Natural killer cell (primary cell): Measurements from ENCODE around the gene ARHGEF6. TPM values are rescaled to one million over a fixed set of nuclear protein-coding genes. Genes with fewer than 3 reads are reported as not detected.

Source experiments
- ATAC-seq, 3 donors: fragments of 150-1000 bp in 2 of 3; fragments of 200-7000 bp in 1 of 3; cut with Tn5 transposase; 1 replicate in 1 of 3; 2 replicates in 2 of 3; pipeline ENCODE4 v1.10.0; 2021; ENCODE audit warnings: mild to moderate bottlenecking in 2 of 3, moderate library complexity in 2 of 3
- DNase-seq, 2 donors: peaks; one replicate each; pipeline versions ENCODE4 v3.0.0 to v3.0.0-alpha.2; 2013 to 2021; ENCODE audit warnings: mixed read lengths in 1 of 2
- H3K27ac ChIP-seq: one replicate; pipeline ENCODE4 v1.5.1; 2013; ENCODE audit warnings: mild to moderate bottlenecking, low read length
- H3K27me3 ChIP-seq: one replicate; pipeline ENCODE4 v1.6.1; 2013; ENCODE audit warnings: low read length; ENCODE audit not compliant: control insufficient read depth, insufficient read depth
- H3K36me3 ChIP-seq: one replicate; pipeline ENCODE4 v1.6.1; 2013; ENCODE audit warnings: low read length; ENCODE audit not compliant: control insufficient read depth, insufficient read depth
- H3K4me1 ChIP-seq: one replicate; pipeline ENCODE4 v1.6.1; 2013; ENCODE audit warnings: low read length; ENCODE audit not compliant: control insufficient read depth, insufficient read depth
- H3K4me3 ChIP-seq: one replicate; pipeline ENCODE4 v1.5.1; 2013; ENCODE audit warnings: low read length
- H3K9me3 ChIP-seq: one replicate; pipeline ENCODE4 v1.6.1; 2013; ENCODE audit warnings: low read length; ENCODE audit not compliant: control insufficient read depth, insufficient read depth
- H3K27ac Mint-ChIP-seq, 2 donors: one replicate each; pipeline ENCODE4 v1.8.0; 2022; ENCODE audit warnings: mild to moderate bottlenecking in 2 of 2, mixed read lengths in 2 of 2, moderate library complexity in 1 of 2
- H3K27me3 Mint-ChIP-seq, 2 donors: one replicate each; pipeline ENCODE4 v1.8.0; 2022; ENCODE audit warnings: low read depth in 2 of 2, mixed read lengths in 2 of 2
- H3K36me3 Mint-ChIP-seq: one replicate; pipeline ENCODE4 v1.8.0; 2022; ENCODE audit warnings: mixed read lengths
- H3K4me1 Mint-ChIP-seq, 2 donors: one replicate each; pipeline ENCODE4 v1.8.0; 2022; ENCODE audit warnings: mixed read lengths in 2 of 2
- H3K4me3 Mint-ChIP-seq: one replicate; pipeline ENCODE4 v1.8.0; 2022; ENCODE audit warnings: mild to moderate bottlenecking, moderate library complexity, mixed read lengths
- H3K9me3 Mint-ChIP-seq, 2 donors: one replicate each; pipeline ENCODE4 v1.8.0; 2022; ENCODE audit warnings: mixed read lengths in 2 of 2
- CTCF ChIP-seq: fragments of 200-600 bp; IDR thresholded peaks from one replicate; pipeline ENCODE4 v1.8.0; 2022; ENCODE audit warnings: antibody characterized with exemption
- WGBS: methylation state at CpG from one replicate; pipeline ENCODE4 v1.1.7; 2013; ENCODE audit warnings: missing lambda C conversion rate; ENCODE audit not compliant: insufficient coverage; 5-methylcytosine and 5-hydroxymethylcytosine counted together
- intact Hi-C: fragments of 100-400 bp; cut with micrococcal nuclease; formaldehyde crosslinking; loops from one replicate; pipeline ENCODE4 v1.14.2; 2022
- total RNA-seq, 4 donors: library from RNA; stranded (reverse); fragments of 120-200 nt in 1 of 4; gene quantifications; one replicate each; pipeline versions ENCODE4 v1.2.3 to v1.2.4, GENCODE V29; 2013 to 2022

Gene ARHGEF6
- total RNA-seq, 3 donors from 2014 or later (not counting 1 experiment from before 2014, with no cell fraction given): 55.5 to 78.8 (median 75.7) TPM

GRCh38 chrX:136636121-136636520 is 144.6 kb downstream of the ARHGEF6 start:
- Mint-ChIP-seq H3K4me3 (no peak overlapping the region), H3K36me3 (no peaks in the 10 kb centered on the region), H3K27ac (no peak overlapping the region), H3K27me3 (peaks cover 3 to 13% of the 10 kb centered on the region in 2 donors), H3K9me3 (no peaks in the 10 kb centered on the region), H3K4me1 (peaks cover 40% of the 10 kb centered on the region in 2 donors)
- H3K36me3 ChIP-seq: no peaks in the 10 kb centered on the region
- no peak for TF ChIP-seq CTCF
- intact Hi-C loops: loop anchor here (5.0 kb wide), 1 partner anchor 56 kb away; no protein-coding TSS in a partner anchor
- H3K9me3 ChIP-seq: no peaks in the 10 kb centered on the region
- WGBS: 55% methylated on average over 3 of the region's 3 CpGs
- peaks cover 42% of the 10 kb centered on the region for H3K4me1 ChIP-seq
- H3K27me3 ChIP-seq: no peaks in the 10 kb centered on the region
- H3K4me3 ChIP-seq: no peak overlapping the region
- DNase-seq (no peak), ATAC-seq (no peak)
- H3K27ac ChIP-seq: no peak overlapping the region

GRCh38 chrX:136635235-136635634 is 145.5 kb downstream of the ARHGEF6 start:
- 7% methylated on average over 5 of the region's 6 CpGs for WGBS
- intact Hi-C loops: loop anchor here (5.0 kb wide), 1 partner anchor 57 kb away; no protein-coding TSS in a partner anchor
- H3K27ac ChIP-seq: peak overlapping the region; percentile 67
- peaks cover 51% of the 10 kb centered on the region for H3K4me1 ChIP-seq
- H3K9me3 ChIP-seq: no peaks in the 10 kb centered on the region
- no peaks in the 10 kb centered on the region for H3K36me3 ChIP-seq
- H3K4me3 ChIP-seq: no peak overlapping the region
- H3K9me3 Mint-ChIP-seq: no peaks in the 10 kb centered on the region
- H3K27me3 ChIP-seq: no peaks in the 10 kb centered on the region
- peaks cover 3 to 13% of the 10 kb centered on the region in 2 donors for H3K27me3 Mint-ChIP-seq
- no peak for TF ChIP-seq CTCF
- DNase-seq: peak in 1 of 2 donors; percentile 74
- peaks cover 45 to 46% of the 10 kb centered on the region in 2 donors for H3K4me1 Mint-ChIP-seq
- H3K36me3 Mint-ChIP-seq: no peaks in the 10 kb centered on the region
- peak overlapping the region; percentile 60 to 73 for H3K27ac Mint-ChIP-seq
- peak overlapping the region; percentile 65 for H3K4me3 Mint-ChIP-seq
- ATAC-seq: peak; percentile 82 to 89 (median 87)

GRCh38 chrX:136630881-136631280 is 149.9 kb downstream of the ARHGEF6 start:
- Histone ChIP-seq H3K27ac (no peak overlapping the region), H3K4me1 (peaks cover 53% of the 10 kb centered on the region), H3K27me3 (no peaks in the 10 kb centered on the region), H3K9me3 (no peaks in the 10 kb centered on the region), H3K36me3 (no peaks in the 10 kb centered on the region), H3K4me3 (no peak overlapping the region)
- H3K4me3 Mint-ChIP-seq: no peak overlapping the region
- ATAC-seq: no peak
- H3K9me3 Mint-ChIP-seq: no peaks in the 10 kb centered on the region
- peaks cover 0 to 13% of the 10 kb centered on the region in 2 donors for H3K27me3 Mint-ChIP-seq
- 71% methylated on average over 1 of the region's 1 CpG for WGBS
- TF ChIP-seq CTCF: no peak
- peaks cover 62 to 68% of the 10 kb centered on the region in 2 donors for H3K4me1 Mint-ChIP-seq
- intact Hi-C loops: no loop called here
- peak in 1 of 2 donors; percentile 53 for DNase-seq
- no peak overlapping the region for H3K27ac Mint-ChIP-seq
- no peaks in the 10 kb centered on the region for H3K36me3 Mint-ChIP-seq
